HG02870 (cell line): ENCODE data around the gene CD160.
A peak's percentile ranks its signal among the peaks of the same experiment; 100 is the strongest.
"Not testable (repeated sequence)": the region's sequence is repeated elsewhere in the genome, so short reads cannot be mapped to it uniquely, and the experiment has no call there.

Source experiments
- ATAC-seq: cut with Tn5 transposase; IDR thresholded peaks from one replicate; pipeline ENCODE4 v1.9.1; 2021; ENCODE audit warnings: mild to moderate bottlenecking, moderate library complexity; ENCODE audit not compliant: unreplicated experiment

CD160 gene

DNA sequence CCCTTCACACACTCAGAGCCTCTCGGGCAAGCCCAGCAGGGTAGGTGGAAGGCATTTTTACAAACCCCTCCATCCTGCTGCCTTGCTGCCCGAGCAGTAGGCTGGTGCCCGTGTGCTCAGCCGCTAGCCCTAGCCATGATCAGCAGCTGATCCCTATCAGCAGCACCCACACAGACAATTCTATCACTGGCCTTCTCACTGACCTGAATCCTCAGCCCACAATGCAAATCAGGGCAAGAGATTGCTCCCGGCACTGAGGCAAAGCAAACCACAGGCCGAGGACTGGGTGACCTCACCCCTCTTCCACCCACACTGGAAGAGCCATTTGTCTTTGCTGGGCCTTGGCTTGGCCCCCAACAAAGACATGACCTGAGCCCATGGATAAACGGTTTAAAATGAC is 11.2 kb upstream of the CD160 start:
- peak; percentile 54 for ATAC-seq

- ATAC-seq: no peak
Measured at GRCh38 chr1:145710291-145711027, 8.8 kb upstream of the CD160 start.

DNA sequence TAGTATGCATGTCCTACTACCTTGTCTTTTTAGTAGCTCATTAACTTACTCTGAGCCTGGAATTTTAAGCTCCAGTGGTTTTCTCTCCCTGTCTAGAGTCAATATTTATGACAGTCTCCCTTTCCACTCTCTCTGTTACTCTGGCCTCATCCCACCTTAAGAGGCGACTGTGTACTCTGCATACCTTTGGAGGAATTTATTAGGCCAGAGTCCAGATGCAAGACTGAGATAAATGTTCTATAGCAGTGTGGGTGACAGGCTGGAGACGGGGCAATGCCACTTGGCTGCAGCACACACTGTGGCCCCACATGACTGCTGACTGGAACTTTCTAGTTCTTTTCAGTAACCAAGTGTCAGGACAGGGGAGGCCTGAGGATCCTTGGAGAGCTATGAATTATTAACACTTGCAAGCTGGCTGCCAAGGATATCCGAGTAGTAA is 8.1 kb upstream of the CD160 start:
- ATAC-seq: no peak

- no peak for ATAC-seq
Measured at GRCh38 chr1:145714524-145715111, 4.7 kb upstream of the CD160 start.

GRCh38 chr1:145716641-145717345 is 2.5 kb upstream of the CD160 start:
- no peak for ATAC-seq

- no peak for ATAC-seq
Measured at GRCh38 chr1:145717833-145718232, 1.5 kb upstream of the CD160 start.

DNA sequence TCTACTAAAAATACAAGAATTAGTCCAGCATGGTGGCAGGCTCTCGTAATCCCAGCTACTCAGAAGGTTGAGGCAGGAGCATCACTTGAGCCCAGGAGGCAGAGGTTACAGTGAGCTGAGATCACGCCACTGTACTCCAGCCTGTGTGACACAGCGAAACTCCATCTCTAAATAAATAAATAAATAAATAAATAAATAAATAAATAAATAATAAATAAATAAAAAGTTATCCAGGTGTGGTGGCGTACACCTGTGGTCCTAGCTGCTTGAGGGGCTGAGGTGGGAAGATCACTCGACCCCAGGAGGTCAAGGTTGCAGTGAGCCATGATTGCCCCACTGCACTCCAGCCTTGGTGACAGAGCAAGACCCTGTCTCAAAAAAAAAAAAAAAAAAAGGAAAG is 834 bp upstream of the CD160 start:
- ATAC-seq: not testable (repeated sequence)

GRCh38 chr1:145720556-145720877 is 1.2 kb downstream of the CD160 start:
- no peak for ATAC-seq

DNA sequence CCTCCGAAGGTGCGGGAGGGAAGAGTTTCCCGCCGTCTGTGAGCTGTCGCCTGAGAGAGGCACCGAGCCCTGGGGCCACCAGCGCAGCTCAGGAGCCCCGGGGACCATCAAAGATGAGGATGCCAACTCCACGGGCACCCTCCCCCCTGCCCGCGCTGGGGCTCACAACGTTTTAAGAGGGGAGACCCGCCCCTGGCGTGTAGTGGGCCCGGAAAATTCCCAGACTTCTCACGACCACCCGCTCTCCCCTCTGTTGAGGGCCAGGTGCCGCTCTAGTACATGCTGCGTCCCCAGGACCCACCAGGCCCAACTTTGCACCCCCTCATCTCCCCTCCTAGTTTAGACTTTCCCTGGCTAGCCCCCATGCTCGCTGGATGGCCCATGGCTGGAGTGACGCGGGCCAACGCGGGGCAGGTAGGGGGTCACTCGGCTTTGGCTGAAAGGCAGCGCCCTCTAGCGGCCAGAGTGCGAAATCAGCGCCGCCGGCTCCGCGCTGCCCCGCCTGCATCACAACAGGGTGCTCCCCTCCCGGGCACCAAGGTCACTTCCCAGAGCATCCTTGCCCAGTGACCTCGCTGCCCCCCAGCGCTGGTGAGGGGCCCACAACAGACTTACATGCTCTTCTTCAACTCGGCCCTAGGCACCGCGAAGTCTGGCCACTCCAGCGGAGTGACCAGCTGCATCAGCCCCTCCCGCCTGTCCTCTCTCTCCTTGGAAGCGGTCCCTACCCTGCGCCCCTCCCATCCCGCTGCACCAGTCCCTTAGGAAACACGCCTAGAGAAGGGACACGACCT is 1.8 kb downstream of the CD160 start:
- no peak for ATAC-seq

DNA sequence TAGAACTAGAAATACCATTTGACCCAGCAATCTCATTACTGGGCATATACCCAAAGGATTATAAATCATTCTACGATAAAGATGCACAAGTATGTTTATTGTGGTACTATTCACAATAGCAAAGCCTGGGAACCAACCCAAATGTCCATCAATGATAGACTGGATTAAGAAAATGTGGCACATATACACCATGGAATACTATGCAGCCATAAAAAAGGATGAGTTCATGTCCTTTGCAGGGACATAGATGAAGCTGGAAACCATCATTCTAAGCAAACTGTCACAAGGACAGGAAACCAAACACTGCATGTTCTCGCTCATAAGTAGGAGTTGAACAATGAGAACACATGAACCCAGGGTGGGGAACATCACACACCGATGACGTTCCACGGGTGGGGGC is 6.9 kb downstream of the CD160 start:
- ATAC-seq: not testable (repeated sequence)

DNA sequence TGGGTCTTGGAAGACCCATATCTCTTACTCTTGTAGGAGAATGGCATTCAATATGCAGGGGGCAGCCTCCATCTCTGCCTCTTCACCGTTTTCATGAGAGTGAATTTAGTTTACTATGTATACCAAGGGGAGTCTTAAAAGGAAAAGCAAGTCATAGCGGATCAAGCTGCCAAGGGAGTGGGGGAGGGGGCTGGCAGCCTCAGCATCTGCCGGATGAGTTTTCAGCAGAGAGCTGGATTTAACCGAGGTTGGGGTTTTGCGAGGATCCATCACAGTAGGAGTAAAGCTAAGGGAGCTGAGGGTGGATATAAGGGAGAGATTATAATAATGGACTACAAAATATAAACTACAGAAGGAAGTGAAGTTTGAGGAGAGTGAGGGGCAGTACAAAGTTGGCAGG is 9.9 kb downstream of the CD160 start:
- ATAC-seq: no peak

DNA sequence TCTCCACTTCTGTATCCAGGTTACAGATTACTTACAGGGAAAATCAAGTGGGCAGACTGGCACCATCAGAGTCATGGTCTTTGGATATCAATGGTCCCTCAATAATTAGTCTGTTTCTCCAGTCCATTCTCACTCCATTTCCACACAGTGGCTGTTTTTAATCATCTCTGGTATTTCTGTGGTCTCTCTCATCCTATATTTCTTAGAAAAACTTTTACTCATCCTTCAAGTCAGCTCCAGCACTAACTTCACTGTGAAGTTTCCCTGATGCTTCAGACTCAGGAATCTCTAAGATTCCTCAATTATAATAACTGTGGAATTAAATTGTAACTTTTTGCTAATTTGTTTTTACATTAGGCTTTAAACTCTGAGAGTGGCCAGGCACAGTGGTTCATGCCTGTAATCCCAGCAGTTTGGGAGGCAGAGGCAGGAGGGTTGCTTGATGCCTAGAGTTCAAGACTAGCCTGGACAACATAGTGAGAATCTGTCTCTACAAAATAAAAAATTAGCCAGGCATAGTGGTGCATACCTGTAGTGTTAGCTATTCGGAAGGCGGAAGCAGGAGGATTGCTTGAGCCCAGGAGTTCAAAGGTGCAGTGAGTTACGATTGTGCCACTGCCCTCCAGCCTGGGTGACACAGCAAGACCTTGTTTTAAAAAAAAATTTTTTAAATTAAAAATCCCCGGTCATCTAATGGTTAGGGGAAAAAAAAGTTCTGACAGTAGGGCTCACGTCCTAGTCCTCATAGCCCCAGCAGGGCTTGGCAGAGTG is 10.6 kb downstream of the CD160 start:
- no peak for ATAC-seq

DNA sequence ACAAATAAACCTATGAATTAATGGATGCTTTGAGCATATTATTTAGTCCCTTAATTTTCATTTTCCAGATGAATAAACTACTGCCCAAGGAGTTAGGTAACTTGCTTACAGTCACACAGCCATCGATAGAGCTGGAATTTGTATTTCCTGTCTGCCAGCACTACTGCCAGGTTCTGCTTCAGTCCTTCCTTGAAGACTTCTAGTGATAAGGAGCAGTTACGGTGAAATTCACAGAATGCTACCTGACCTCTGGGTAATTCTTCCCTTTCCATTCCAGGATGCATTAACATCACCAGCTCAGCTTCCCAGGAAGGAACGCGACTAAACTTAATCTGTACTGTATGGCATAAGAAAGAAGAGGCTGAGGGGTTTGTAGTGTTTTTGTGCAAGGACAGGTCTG is 11.2 kb downstream of the CD160 start:
- ATAC-seq: no peak

- no peak for ATAC-seq
Measured at GRCh38 chr1:145730900-145731299, 11.6 kb downstream of the CD160 start.

DNA sequence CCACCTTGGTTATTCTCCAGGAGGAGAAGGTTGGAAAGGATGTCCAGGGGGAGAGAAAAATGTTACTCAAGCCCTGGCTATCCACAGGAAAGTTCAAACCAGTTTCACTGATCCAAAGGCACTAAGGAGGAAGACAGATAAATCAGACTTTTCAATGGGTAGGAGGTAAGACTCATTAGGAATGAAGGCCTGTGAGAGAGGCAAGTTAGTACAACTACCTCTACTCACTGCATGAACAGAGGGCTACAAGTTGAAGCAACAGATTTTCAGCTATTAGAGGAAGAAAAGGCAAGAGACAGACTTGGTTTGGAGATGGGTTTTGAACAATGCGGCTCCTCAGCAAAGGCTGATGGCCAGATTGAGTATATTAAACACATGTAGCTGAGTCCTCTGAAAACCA is 16.9 kb downstream of the CD160 start:
- no peak for ATAC-seq

DNA sequence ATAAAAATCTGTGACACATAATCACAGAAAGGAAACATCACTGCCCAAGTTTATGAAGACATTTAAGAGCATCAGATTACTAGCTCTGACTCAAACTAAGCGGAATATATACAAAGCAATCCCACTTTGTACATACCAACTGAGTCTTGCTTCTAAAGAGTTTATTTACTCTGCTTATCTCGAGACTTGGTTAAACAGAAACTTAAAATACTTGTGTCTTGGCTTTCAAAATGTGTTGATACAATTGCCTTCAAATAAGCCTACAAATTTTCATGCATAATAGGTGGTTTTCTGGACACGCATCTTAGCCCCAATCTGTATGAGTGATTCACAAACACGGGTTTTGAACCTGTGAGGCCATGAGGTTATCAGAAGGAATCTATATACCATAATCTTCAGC is 21.0 kb downstream of the CD160 start:
- no peak for ATAC-seq

DNA sequence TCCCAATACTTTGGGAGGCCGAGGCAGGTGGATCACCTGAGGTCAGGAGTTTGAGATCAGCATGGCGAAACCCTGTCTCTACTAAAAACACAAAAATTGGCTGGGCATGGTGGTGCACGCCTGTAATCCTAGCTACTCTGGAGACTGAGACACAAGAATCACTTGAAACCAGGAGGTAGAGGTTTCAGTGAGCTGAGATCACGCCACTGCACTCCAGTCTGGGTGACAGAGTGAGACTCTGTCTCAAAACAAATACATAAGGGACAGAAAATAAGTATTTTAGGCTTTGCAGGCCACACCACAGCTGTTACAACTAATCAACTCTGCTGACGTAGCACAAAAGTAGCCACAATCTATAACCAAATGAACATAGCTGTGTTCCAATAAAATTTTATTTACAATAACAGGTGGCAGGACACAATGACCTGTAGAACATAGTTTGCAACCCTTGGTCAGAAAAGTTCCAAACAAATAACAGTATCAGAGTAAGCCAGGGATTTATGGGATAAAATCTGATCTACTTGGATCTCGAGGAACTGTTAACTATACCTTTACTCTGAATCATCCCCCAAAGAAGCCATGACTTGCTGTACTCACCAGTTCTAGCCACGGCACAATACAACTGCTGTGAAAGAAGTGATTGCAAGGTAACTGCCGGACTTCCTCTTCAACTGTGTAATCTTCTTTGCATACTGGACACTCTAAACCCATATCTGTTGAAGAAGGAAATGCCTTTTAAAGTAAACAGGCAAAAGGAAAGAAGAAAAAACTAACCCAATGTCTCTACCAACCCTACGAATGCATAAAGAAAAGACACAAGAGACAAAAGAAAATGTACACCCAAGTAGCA is 28.3 kb downstream of the CD160 start:
- no peak for ATAC-seq

- ATAC-seq: no peak
Measured at GRCh38 chr1:145750426-145750825, 31.1 kb downstream of the CD160 start.

- no peak for ATAC-seq
Measured at GRCh38 chr1:145751491-145752037, 32.3 kb downstream of the CD160 start.

- no peak for ATAC-seq
Measured at GRCh38 chr1:145757420-145757819, 38.1 kb downstream of the CD160 start.
